ENCODE measurements around the gene SHB. TPM values are rescaled to one million over a fixed set of nuclear protein-coding genes. Genes with fewer than 3 reads are reported as not detected.

The SHB gene
- total RNA-seq, 4 donors from 2014 or later: 17.7 to 31.4 (median 24.2) TPM

GRCh38 chr9:38059233-38059936 is 9.6 kb downstream of the SHB start:
- WGBS, 2 donors: 59 to 82% methylated on average over 11 to 12 of the region's 14 CpGs
- no peaks in the 10 kb centered on the region for H3K9me3 ChIP-seq
- no peaks in the 10 kb centered on the region for H3K27me3 ChIP-seq
- no peak overlapping the region for H3K4me3 ChIP-seq
- H3K27ac ChIP-seq: peak overlapping the region in 2 of 4 donors; percentile 62 to 75
- H3K36me3 ChIP-seq: no peaks in the 10 kb centered on the region
- DNase-seq: no peak
- intact Hi-C loops (cut with DNase I): no loop called here
- TF ChIP-seq POLR2A (IDR thresholded peaks at IDR 0.05): no peak
- no peak for TF ChIP-seq CTCF (IDR thresholded peaks at IDR 0.05)
- peaks cover 25 to 92% (median 54%) of the 10 kb centered on the region in 3 donors for H3K4me1 ChIP-seq

- no peaks in the 10 kb centered on the region for H3K27me3 ChIP-seq
- no peak for TF ChIP-seq CTCF (IDR thresholded peaks at IDR 0.05)
- TF ChIP-seq POLR2A (IDR thresholded peaks at IDR 0.05): no peak
- intact Hi-C loops (cut with DNase I): no loop called here
- WGBS, 2 donors: 71 to 78% methylated on average over 11 to 13 of the region's 13 CpGs
- no peak overlapping the region for H3K4me3 ChIP-seq
- H3K27ac ChIP-seq: peak overlapping the region in 3 of 4 donors; percentile 26 to 75 (median 62)
- H3K4me1 ChIP-seq: peaks cover 20 to 84% (median 47%) of the 10 kb centered on the region in 3 donors
- DNase-seq: no peak
- H3K9me3 ChIP-seq: no peaks in the 10 kb centered on the region
- H3K36me3 ChIP-seq: no peaks in the 10 kb centered on the region
Observed at GRCh38 chr9:38058452-38059232, 10.4 kb downstream of the SHB start.

- Histone ChIP-seq H3K4me3 (no peak overlapping the region), H3K4me1 (peaks cover 16 to 78% (median 38%) of the 10 kb centered on the region in 3 donors), H3K9me3 (no peaks in the 10 kb centered on the region), H3K36me3 (no peaks in the 10 kb centered on the region), H3K27me3 (no peaks in the 10 kb centered on the region), H3K27ac (no peak overlapping the region)
- intact Hi-C loops (cut with DNase I): no loop called here
- 28 to 36% methylated on average over 5 to 7 of the region's 7 CpGs for WGBS, 2 donors
- DNase-seq: no peak
- TF ChIP-seq POLR2A (IDR thresholded peaks at IDR 0.05) (no peak), CTCF (IDR thresholded peaks at IDR 0.05) (no peak)
Observed at GRCh38 chr9:38057416-38058195, 11.4 kb downstream of the SHB start.

- no peak for DNase-seq
- Histone ChIP-seq H3K4me3 (no peak overlapping the region), H3K36me3 (no peaks in the 10 kb centered on the region), H3K4me1 (peaks cover 13 to 59% (median 22%) of the 10 kb centered on the region in 3 donors), H3K9me3 (no peaks in the 10 kb centered on the region), H3K27ac (no peak overlapping the region), H3K27me3 (no peaks in the 10 kb centered on the region)
- intact Hi-C loops (cut with DNase I): no loop called here
- 65 to 68% methylated on average over 3 of the region's 3 CpGs for WGBS, 2 donors
- no peak for TF ChIP-seq CTCF (IDR thresholded peaks at IDR 0.05)
- TF ChIP-seq POLR2A (IDR thresholded peaks at IDR 0.05): no peak
Observed at GRCh38 chr9:38054653-38055052, 14.4 kb downstream of the SHB start.
